GM20000 (cell line): ENCODE data around the gene PIEZO1.

Source experiments
- DNase-seq: peaks from one replicate; pipeline ENCODE4 v3.0.0; 2012; ENCODE audit warnings: low spot score
- TF ChIP-seq, protein P1 (sequence below): IDR thresholded peaks from 2 replicates; pipeline ENCODE4 v1.5.1; 2012; ENCODE audit warnings: mild to moderate bottlenecking, control low read depth; ENCODE audit errors: extremely low read depth, missing control alignments

The PIEZO1 gene

GRCh38 chr16:88719267-88719932 lies 65.6 kb downstream of the PIEZO1 start:
- no peak for DNase-seq
- TF ChIP-seq, protein P1, sequence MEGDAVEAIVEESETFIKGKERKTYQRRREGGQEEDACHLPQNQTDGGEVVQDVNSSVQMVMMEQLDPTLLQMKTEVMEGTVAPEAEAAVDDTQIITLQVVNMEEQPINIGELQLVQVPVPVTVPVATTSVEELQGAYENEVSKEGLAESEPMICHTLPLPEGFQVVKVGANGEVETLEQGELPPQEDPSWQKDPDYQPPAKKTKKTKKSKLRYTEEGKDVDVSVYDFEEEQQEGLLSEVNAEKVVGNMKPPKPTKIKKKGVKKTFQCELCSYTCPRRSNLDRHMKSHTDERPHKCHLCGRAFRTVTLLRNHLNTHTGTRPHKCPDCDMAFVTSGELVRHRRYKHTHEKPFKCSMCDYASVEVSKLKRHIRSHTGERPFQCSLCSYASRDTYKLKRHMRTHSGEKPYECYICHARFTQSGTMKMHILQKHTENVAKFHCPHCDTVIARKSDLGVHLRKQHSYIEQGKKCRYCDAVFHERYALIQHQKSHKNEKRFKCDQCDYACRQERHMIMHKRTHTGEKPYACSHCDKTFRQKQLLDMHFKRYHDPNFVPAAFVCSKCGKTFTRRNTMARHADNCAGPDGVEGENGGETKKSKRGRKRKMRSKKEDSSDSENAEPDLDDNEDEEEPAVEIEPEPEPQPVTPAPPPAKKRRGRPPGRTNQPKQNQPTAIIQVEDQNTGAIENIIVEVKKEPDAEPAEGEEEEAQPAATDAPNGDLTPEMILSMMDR: no peak

GRCh38 chr16:88718178-88718577 lies 66.8 kb downstream of the PIEZO1 start:
- DNase-seq: no peak
- TF ChIP-seq, protein P1: no peak

DNA sequence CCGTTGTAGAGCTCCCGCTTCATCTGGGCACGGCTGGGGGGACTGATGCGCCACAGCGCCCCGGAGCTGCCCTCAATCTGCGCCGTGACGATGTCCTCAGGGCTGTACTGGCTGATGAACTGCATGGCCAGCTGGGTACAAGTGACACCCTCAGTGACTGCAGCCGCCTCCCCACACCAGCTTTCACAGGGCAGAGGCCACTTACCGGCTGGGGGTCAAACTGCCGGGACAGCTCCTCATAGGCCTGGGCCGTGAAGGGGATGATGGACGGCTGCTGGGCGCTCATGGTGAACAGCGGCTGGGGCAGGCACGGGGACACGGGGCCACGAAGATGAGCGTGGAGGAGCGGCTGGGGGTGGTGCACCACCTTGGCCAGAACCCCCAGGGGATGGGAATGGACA lies 68.4 kb downstream of the PIEZO1 start:
- TF ChIP-seq, protein P1: no peak
- DNase-seq: no peak

DNA sequence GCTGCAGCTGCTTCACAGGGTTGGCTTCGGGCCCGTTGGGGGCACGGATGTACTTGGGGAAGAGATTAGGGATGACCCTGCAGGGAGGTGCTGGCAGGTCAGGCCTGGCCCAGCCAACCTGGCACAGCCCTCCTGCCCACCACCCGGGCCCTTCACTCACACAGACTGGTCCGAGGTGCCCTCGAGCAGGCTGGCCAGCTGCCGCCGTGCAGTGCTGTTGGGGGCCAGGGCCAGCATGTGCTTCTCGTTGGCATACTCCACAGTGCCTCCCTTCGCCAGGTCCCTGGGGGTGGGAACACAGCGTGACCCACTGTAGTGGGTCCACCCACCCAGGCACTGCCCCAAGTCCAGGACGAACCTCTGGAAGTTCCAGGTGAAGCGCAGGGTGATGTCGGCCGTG lies 68.8 kb downstream of the PIEZO1 start:
- no peak for DNase-seq
- TF ChIP-seq, protein P1: no peak

DNA sequence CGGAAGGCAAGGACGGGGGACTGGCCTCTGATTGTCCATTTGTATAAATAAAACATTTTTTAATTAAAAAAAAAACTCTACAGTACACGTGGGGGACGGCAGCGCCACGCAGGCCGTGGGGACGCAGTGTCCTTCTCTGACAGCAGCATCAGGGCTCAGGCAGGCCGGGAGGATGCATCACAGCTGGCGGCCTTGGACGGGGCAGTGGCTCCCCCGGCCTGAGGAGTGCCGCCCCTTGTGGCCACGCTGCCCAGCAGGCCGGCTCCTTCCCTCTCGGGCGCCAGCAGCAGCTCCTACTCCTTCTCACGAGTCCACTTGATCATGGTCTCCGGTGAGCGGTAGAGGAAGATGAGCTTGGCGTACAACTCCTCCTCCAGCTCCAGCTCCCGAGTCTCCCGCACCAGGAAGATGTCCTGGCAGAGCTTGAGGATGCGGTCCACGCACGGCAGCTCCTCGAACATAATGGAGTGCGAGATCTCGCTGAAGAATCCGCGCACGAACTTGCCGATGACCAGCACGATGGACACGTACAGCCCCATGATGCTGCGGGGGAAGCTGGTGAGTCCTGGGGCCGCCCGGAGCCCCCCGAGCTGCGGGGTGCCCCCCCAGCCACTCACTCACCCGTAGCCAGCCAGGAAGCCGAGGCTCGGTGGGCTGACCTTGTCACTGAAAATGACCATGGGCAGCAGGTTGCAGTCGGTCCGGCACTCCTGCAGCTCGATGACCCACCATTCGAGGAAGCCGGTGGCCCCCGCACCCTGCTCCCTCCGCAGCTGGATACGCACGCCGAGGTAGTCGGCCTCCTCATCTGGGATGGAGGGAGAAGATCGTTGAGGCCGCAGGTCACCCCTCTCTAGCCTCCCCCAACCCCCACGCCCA lies 69.5 kb downstream of the PIEZO1 start:
- TF ChIP-seq, protein P1: no peak
- no peak for DNase-seq

GRCh38 chr16:88714420-88715302 lies 70.4 kb downstream of the PIEZO1 start:
- TF ChIP-seq, protein P1: no peak
- DNase-seq: no peak
